Colonic mucosa (tissue), 4 donors: ENCODE results near the gene SLC6A6. TPM values are rescaled to one million over a fixed set of nuclear protein-coding genes. Genes with fewer than 3 reads are reported as not detected.

Experiments
- DNase-seq: peaks from one replicate; pipeline ENCODE4 v3.0.0-alpha.2; 2020
- H3K27ac ChIP-seq: fragments of 200-600 bp; one replicate; pipeline ENCODE4 v1.8.0; 2021
- H3K27me3 ChIP-seq: fragments of 200-600 bp; one replicate; pipeline ENCODE4 v1.8.0; 2021
- H3K36me3 ChIP-seq: fragments of 200-600 bp; one replicate; pipeline ENCODE4 v1.8.0; 2021
- H3K4me1 ChIP-seq: fragments of 200-600 bp; one replicate; pipeline ENCODE4 v1.8.0; 2021; ENCODE audit warnings: mild to moderate bottlenecking
- H3K4me3 ChIP-seq: fragments of 200-600 bp; one replicate; pipeline ENCODE4 v1.8.0; 2021
- H3K9ac ChIP-seq, 2 donors: one replicate each; pipeline ENCODE4 v1.7.0; 2013; ENCODE audit warnings: control low read depth in 2 of 2, low read depth in 2 of 2, low read length in 2 of 2
- H3K9me3 ChIP-seq: fragments of 200-600 bp; one replicate; pipeline ENCODE4 v1.8.0; 2021
- CTCF ChIP-seq: fragments of 200-600 bp; IDR thresholded peaks from one replicate; pipeline ENCODE4 v1.8.0; 2022; ENCODE audit warnings: antibody characterized with exemption, mild to moderate bottlenecking
- intact Hi-C: fragments of 100-400 bp; cut with DNase I; formaldehyde crosslinking; loops from one replicate; pipeline ENCODE4 v1.14.1; 2022
- total RNA-seq, 2 donors: library from RNA; stranded (reverse); fragmentation: NEBNext Ultra II Directional in 1 of 2; extraction: Animal tissue kit (Norgen Biotek cat#: 25700) in 1 of 2; gene quantifications; one replicate each; pipeline ENCODE4 v1.2.1, GENCODE V29; 2021
- donor health status: healthy.
- donor health status: DM: no; HTN: no; CAD: no.
- donor health status: DM: no; HTN: no; CAD: no.

Gene SLC6A6
- total RNA-seq, 2 donors from 2014 or later: 7.2 to 13.0 TPM

DNA sequence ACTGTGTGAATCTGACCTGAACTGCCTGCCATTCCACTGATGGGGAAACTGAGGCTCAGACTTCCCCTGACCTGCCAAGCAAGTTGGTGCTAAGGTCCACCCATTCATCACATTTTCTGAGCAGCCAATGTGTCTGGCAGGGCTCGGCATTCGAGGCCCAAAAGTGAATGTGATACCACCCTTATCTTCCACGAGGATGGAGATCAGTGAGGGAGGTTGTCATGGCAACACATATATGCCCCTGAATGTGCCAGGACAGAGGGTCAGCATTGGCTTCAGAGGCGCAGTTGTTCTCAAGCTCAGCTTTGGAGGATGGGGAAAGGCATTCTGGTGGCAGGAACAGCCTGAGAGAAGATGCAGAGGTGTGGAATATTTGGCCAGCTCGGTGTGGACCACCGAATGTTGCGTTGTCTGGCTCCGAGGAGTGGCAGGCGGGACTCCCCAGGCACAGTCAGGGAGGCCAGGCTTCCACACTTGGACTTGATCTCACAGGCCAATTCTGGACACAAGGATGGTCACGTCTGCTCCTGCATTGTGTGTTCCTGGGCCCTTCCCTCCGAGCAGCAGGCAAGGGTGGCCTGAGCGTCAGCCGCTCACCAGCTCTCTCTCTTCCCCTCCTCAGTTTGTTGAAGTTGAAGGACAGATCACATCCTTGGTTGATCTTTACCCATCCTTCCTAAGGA, 74.3 kb downstream of the SLC6A6 start:
- no peak for TF ChIP-seq CTCF
- Histone ChIP-seq H3K4me3 (no peak overlapping the region), H3K27ac (no peak overlapping the region), H3K36me3 (no peaks in the 10 kb centered on the region), H3K4me1 (no peaks in the 10 kb centered on the region), H3K27me3 (no peaks in the 10 kb centered on the region), H3K9ac (no peak overlapping the region), H3K9me3 (no peaks in the 10 kb centered on the region)
- DNase-seq: no peak
- intact Hi-C loops: no loop called here

- Histone ChIP-seq H3K9me3 (no peaks in the 10 kb centered on the region), H3K4me3 (no peak overlapping the region), H3K36me3 (no peaks in the 10 kb centered on the region), H3K27ac (no peak overlapping the region), H3K9ac (no peak overlapping the region), H3K4me1 (no peaks in the 10 kb centered on the region), H3K27me3 (no peaks in the 10 kb centered on the region)
- intact Hi-C loops: no loop called here
- no peak for TF ChIP-seq CTCF
- no peak for DNase-seq
Measured at GRCh38 chr3:14477311-14477935, 75.0 kb downstream of the SLC6A6 start.

DNA sequence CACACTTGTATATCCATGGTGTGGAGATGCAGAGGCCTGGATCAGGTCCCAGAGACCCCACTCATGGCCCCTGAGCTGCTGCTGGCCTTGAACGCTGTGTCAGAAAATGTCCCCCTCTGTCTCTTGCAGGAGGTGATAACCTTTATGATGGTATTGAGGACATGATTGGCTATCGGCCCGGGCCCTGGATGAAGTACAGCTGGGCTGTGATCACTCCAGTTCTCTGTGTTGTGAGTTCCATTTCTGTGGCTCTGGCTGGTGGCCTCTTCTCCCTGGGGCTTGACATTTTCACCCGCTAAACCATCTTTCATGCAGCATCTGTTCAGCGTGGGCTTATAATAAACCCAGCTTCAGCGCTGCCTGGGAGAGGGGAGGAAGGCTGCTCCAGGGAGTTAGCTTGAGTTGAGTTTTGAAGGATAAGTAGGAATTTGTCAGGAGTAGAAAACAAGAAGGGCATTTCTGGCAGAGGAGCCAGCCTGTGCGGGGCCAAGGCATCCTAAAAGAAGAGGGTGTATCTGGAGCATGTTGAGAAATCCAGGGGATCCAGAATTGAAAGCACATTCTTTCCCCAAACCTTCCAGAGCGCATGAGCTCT, 76.6 kb downstream of the SLC6A6 start:
- no peak for DNase-seq
- H3K9me3 ChIP-seq: no peaks in the 10 kb centered on the region
- no peaks in the 10 kb centered on the region for H3K36me3 ChIP-seq
- H3K27me3 ChIP-seq: no peaks in the 10 kb centered on the region
- no peak overlapping the region for H3K4me3 ChIP-seq
- no peak for TF ChIP-seq CTCF
- intact Hi-C loops: no loop called here
- no peak overlapping the region for H3K27ac ChIP-seq
- H3K4me1 ChIP-seq: no peaks in the 10 kb centered on the region
- no peak overlapping the region for H3K9ac ChIP-seq

DNA sequence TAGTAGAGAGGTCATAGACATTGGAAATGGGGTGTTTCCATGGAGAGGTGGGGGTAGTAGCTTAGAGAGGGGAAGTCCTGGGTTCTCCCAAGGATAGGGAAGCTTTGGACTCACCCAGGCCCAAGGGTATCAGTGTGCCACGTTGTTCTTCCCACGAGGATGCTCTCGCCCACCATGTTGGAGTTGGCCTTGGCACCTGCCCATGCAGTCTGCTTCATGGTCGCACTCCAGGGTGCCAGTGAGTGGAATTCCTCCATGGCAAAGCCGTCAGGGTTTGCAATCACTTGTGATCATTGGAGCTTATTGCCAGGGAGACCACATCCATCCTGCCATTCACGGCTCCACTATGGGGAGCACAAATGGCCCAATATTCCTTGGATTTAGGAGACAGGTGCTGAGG, 77.2 kb downstream of the SLC6A6 start:
- Histone ChIP-seq H3K4me1 (no peaks in the 10 kb centered on the region), H3K9me3 (no peaks in the 10 kb centered on the region), H3K9ac (no peak overlapping the region), H3K27me3 (no peaks in the 10 kb centered on the region), H3K4me3 (no peak overlapping the region), H3K27ac (no peak overlapping the region), H3K36me3 (no peaks in the 10 kb centered on the region)
- no peak for TF ChIP-seq CTCF
- intact Hi-C loops: no loop called here
- DNase-seq: no peak

GRCh38 chr3:14480207-14481017, 78.0 kb downstream of the SLC6A6 start:
- intact Hi-C loops: no loop called here
- no peak overlapping the region for H3K9ac ChIP-seq
- no peaks in the 10 kb centered on the region for H3K27me3 ChIP-seq
- TF ChIP-seq CTCF: no peak
- H3K9me3 ChIP-seq: no peaks in the 10 kb centered on the region
- H3K4me1 ChIP-seq: no peaks in the 10 kb centered on the region
- no peaks in the 10 kb centered on the region for H3K36me3 ChIP-seq
- DNase-seq: no peak
- H3K4me3 ChIP-seq: no peak overlapping the region
- no peak overlapping the region for H3K27ac ChIP-seq
